Esophagus squamous epithelium (tissue), 5 donors: Measurements from ENCODE around the gene LEKR1. TPM values are rescaled to one million over a fixed set of nuclear protein-coding genes. Genes with fewer than 3 reads are reported as not detected.
A peak's percentile ranks its signal among the peaks of the same experiment; 100 is the strongest.

Experiments
- DNase-seq: peaks from one replicate; lab custom pipeline; 2025; lab: John Stamatoyannopoulos, UW
- H3K27ac ChIP-seq, 4 donors: fragments of 200-600 bp; sonication (generic); one replicate each; pipeline ENCODE4 v1.5.1; 2016 to 2019; ENCODE audit warnings: mild to moderate bottlenecking in 1 of 4
- H3K27me3 ChIP-seq, 4 donors: fragments of 200-600 bp; sonication (generic); 1 replicate in 3 of 4; 2 replicates in 1 of 4; pipeline versions ENCODE4 v1.5.1 to v1.6.0; 2017 to 2021; ENCODE audit warnings: antibody characterized with exemption in 1 of 4
- H3K36me3 ChIP-seq, 3 donors: fragments of 200-600 bp; sonication (generic); one replicate each; pipeline ENCODE4 v1.5.1; 2016 to 2019
- H3K4me1 ChIP-seq, 3 donors: fragments of 200-600 bp; sonication (generic); one replicate each; pipeline ENCODE4 v1.5.1; 2017 to 2019
- H3K4me3 ChIP-seq, 4 donors: fragments of 200-600 bp; sonication (generic); 1 replicate in 3 of 4; 2 replicates in 1 of 4; pipeline ENCODE4 v1.5.1; 2016 to 2019; ENCODE audit warnings: mild to moderate bottlenecking in 2 of 4, moderate library complexity in 1 of 4
- H3K9me3 ChIP-seq, 3 donors: fragments of 200-600 bp; sonication (generic); one replicate each; pipeline ENCODE4 v1.5.1; 2016 to 2019
- POLR2A ChIP-seq, 4 donors: fragments of 450-650 bp; IDR thresholded peaks; one replicate each; pipeline ENCODE4 v1.6.1; 2017; ENCODE audit warnings: antibody characterized with exemption in 4 of 4, mild to moderate bottlenecking in 4 of 4, moderate library complexity in 3 of 4
- WGBS, 2 donors: methylation state at CpG; one replicate each; pipeline ENCODE4 v1.1.5; 2018; 5-methylcytosine and 5-hydroxymethylcytosine counted together
- intact Hi-C: fragments of 100-400 bp; cut with DNase I; formaldehyde crosslinking; loops from one replicate; pipeline ENCODE4 v1.15.0; 2022
- total RNA-seq, 4 donors: library from RNA; depleted of rRNA; stranded (reverse); fragments of >200 nt; gene quantifications; one replicate each; pipeline ENCODE4 v1.1.0, GENCODE V29; 2016
- TF ChIP-seq, protein P1 (sequence below), 6 experiments: fragments of 450-650 bp in 4 of 6; fragments of 200-600 bp in 2 of 6; sonication (generic) in 2 of 6; IDR thresholded peaks; one replicate each; pipeline ENCODE4 v1.5.1; 2016 to 2019; ENCODE audit warnings: antibody characterized with exemption in 6 of 6, mild to moderate bottlenecking in 4 of 6, moderate library complexity in 4 of 6
- donor health status: DM: yes; HTN: yes; CAD: no.

LEKR1 gene
- total RNA-seq, 4 donors from 2014 or later, result 0.15 to 1.1 (median 0.57) TPM; not detected in 1

DNA sequence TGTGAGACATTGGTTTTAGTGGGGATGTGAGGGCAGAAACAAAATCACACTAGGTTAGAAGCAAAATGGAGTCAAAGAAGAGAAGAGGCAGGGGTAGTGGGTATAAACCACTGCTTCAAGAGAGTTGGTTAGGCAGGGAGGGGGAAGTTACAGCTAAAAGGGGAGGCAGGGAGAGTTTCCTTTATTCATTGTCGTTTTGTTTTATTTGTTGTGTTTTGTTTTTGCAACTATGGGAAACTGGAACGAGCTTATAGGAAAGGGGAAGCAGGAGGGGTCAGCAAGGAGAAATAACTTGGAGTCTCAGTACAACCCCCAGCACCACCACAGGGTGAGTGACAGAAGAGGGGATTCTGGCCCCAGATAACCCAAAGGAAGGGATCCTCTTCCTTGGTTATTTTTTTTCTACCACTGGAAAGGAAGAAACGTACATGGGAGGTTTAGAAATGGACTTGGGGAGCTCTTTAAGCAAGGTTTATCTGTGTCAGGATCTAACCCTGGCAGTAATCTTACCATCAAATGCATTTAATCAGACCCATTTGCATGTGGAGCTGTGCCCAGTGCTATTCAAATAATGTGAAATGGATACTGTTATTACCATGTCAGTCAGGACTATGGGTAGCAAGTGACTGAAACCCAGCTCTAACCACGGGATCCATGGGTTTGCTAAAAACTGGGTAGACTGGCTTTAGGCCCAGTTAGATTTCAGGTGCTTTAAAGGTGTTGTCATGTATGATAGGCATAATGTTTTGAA is 265.1 kb downstream of the LEKR1 start:
- H3K4me1 ChIP-seq, result peaks cover 13 to 41% (median 31%) of the 10 kb centered on the region in 3 donors
- WGBS, 2 donors, result 75 to 77% methylated on average over 4 of the region's 4 CpGs
- H3K27me3 ChIP-seq, result no peaks in the 10 kb centered on the region
- DNase-seq, result no peak
- TF ChIP-seq POLR2A (IDR thresholded peaks at IDR 0.05), result no peak
- TF ChIP-seq, protein P1, sequence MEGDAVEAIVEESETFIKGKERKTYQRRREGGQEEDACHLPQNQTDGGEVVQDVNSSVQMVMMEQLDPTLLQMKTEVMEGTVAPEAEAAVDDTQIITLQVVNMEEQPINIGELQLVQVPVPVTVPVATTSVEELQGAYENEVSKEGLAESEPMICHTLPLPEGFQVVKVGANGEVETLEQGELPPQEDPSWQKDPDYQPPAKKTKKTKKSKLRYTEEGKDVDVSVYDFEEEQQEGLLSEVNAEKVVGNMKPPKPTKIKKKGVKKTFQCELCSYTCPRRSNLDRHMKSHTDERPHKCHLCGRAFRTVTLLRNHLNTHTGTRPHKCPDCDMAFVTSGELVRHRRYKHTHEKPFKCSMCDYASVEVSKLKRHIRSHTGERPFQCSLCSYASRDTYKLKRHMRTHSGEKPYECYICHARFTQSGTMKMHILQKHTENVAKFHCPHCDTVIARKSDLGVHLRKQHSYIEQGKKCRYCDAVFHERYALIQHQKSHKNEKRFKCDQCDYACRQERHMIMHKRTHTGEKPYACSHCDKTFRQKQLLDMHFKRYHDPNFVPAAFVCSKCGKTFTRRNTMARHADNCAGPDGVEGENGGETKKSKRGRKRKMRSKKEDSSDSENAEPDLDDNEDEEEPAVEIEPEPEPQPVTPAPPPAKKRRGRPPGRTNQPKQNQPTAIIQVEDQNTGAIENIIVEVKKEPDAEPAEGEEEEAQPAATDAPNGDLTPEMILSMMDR (IDR thresholded peaks at IDR 0.05), result no peak
- no peaks in the 10 kb centered on the region for H3K36me3 ChIP-seq
- intact Hi-C loops, result no loop called here
- H3K27ac ChIP-seq, result peak overlapping the region in 1 of 4 donors; percentile 99
- no peaks in the 10 kb centered on the region for H3K9me3 ChIP-seq
- H3K4me3 ChIP-seq, result no peak overlapping the region

DNA sequence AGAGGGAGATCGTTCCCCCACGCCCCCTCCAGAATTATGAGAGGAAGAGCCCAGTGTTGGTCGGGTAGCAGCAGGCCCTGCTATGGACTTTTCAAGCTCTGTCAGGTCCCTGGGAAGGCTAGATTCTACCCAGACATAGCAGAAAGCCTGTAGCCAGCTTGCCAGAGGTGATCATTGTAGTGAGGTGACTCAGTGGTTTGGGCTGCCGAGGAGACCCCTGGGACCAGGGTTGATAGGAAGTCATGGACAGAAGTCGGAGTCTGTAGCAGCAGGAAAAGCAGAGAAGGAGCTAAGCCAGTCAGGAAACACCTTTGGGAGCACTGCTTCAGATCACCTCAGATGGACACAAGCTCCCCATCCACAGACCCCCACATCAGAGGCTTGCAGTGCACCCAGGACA is 266.1 kb downstream of the LEKR1 start:
- WGBS, 2 donors, result 60 to 70% methylated on average over 1 to 5 of the region's 5 CpGs
- intact Hi-C loops, result no loop called here
- no peak for DNase-seq
- Histone ChIP-seq H3K36me3 (no peaks in the 10 kb centered on the region), H3K9me3 (no peaks in the 10 kb centered on the region), H3K27me3 (no peaks in the 10 kb centered on the region), H3K27ac (no peak overlapping the region), H3K4me1 (peaks cover 13 to 31% (median 28%) of the 10 kb centered on the region in 3 donors), H3K4me3 (no peak overlapping the region)
- no peak for TF ChIP-seq POLR2A (IDR thresholded peaks at IDR 0.05)
- TF ChIP-seq, protein P1 (IDR thresholded peaks at IDR 0.05), result no peak

DNA sequence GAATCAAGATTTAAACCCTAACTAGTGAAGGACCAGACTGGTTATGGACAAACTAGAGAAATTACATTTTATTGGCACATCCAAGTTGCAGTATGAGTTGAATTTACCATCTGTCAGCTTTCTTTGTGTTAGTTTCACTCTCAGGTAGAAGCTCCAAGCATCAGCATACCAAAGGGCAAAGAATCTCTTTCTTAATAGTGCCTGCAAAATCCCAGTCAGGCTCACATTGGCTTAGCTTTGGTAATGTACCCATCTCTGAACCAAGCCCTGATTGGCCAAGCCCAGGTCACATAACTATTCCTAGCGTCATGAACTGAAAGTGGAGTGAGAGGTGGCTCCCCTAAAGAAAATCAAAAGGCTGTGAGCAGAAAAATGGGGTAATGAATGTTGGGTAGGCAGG is 266.9 kb downstream of the LEKR1 start:
- Histone ChIP-seq H3K27ac (no peak overlapping the region), H3K4me3 (no peak overlapping the region), H3K4me1 (peaks cover 10 to 22% (median 19%) of the 10 kb centered on the region in 3 donors), H3K9me3 (no peaks in the 10 kb centered on the region), H3K36me3 (no peaks in the 10 kb centered on the region), H3K27me3 (no peaks in the 10 kb centered on the region)
- 56 to 95% methylated on average over 1 of the region's 1 CpG for WGBS, 2 donors
- no peak for TF ChIP-seq POLR2A (IDR thresholded peaks at IDR 0.05)
- TF ChIP-seq, protein P1 (IDR thresholded peaks at IDR 0.05), result no peak
- no peak for DNase-seq
- intact Hi-C loops, result no loop called here

DNA sequence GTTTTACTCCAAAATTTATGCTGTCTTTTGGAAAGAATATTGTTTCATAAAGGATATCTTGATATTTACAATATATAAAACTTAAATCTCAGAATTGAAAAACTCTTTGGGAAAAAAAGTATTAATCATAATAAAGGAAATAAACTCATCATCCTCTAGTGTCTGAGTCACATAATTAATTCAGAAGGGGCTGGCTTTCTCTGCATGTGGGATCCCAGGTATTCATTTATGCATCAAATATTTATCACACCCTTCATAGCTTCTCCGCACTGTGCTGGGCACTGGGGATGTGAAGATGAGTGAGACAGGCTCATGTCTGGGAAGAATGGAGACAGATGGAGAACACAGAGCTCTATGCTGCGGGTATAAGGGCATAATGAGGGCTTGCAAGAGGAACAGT is 268.1 kb downstream of the LEKR1 start:
- intact Hi-C loops, result no loop called here
- TF ChIP-seq, protein P1 (IDR thresholded peaks at IDR 0.05), result no peak
- TF ChIP-seq POLR2A (IDR thresholded peaks at IDR 0.05), result no peak
- Histone ChIP-seq H3K27ac (no peak overlapping the region), H3K27me3 (no peaks in the 10 kb centered on the region), H3K9me3 (no peaks in the 10 kb centered on the region), H3K4me1 (peaks cover 6 to 25% (median 23%) of the 10 kb centered on the region in 3 donors), H3K4me3 (no peak overlapping the region), H3K36me3 (no peaks in the 10 kb centered on the region)
- DNase-seq, result no peak
- 88% methylated on average over 2 of the region's 2 CpGs for WGBS, 2 donors

GRCh38 chr3:157094751-157095480 is 268.8 kb downstream of the LEKR1 start:
- TF ChIP-seq POLR2A (IDR thresholded peaks at IDR 0.05), result no peak
- TF ChIP-seq, protein P1 (IDR thresholded peaks at IDR 0.05), result no peak
- peaks cover 0 to 25% (median 23%) of the 10 kb centered on the region in 3 donors for H3K4me1 ChIP-seq
- no peak overlapping the region for H3K27ac ChIP-seq
- no peaks in the 10 kb centered on the region for H3K27me3 ChIP-seq
- H3K4me3 ChIP-seq, result no peak overlapping the region
- 80 to 84% methylated on average over 5 of the region's 5 CpGs for WGBS, 2 donors
- DNase-seq, result no peak
- no peaks in the 10 kb centered on the region for H3K36me3 ChIP-seq
- intact Hi-C loops, result no loop called here
- no peaks in the 10 kb centered on the region for H3K9me3 ChIP-seq
